ENCODE results near the gene EYS. TPM values are rescaled to one million over a fixed set of nuclear protein-coding genes. Genes with fewer than 3 reads are reported as not detected.

EYS gene
- total RNA-seq, 1 donor from 2014 or later: 0.41 TPM

GRCh38 chr6:64680446-64680845 lies 1026.6 kb downstream of the EYS start:
- DNase-seq (ENCODE audit: extremely low read depth, low read depth, low spot score): no peak

- no peak for DNase-seq (ENCODE audit: extremely low read depth, low read depth, low spot score)
Measured at GRCh38 chr6:64679416-64679815, 1027.6 kb downstream of the EYS start.

GRCh38 chr6:64672651-64673050 lies 1034.4 kb downstream of the EYS start:
- no peak for DNase-seq (ENCODE audit: extremely low read depth, low read depth, low spot score)

GRCh38 chr6:64672131-64672530 lies 1034.9 kb downstream of the EYS start:
- no peak for DNase-seq (ENCODE audit: extremely low read depth, low read depth, low spot score)

- no peak for DNase-seq (ENCODE audit: extremely low read depth, low read depth, low spot score)
Measured at GRCh38 chr6:64665137-64665536, 1041.9 kb downstream of the EYS start.

- no peak for DNase-seq (ENCODE audit: extremely low read depth, low read depth, low spot score)
Measured at GRCh38 chr6:64664480-64664879, 1042.5 kb downstream of the EYS start.

- DNase-seq (ENCODE audit: extremely low read depth, low read depth, low spot score): no peak
Measured at GRCh38 chr6:64644024-64644423, 1063.0 kb downstream of the EYS start.

GRCh38 chr6:64630901-64631300 lies 1076.1 kb downstream of the EYS start:
- DNase-seq (ENCODE audit: extremely low read depth, low read depth, low spot score): no peak

GRCh38 chr6:64622944-64623343 lies 1084.1 kb downstream of the EYS start:
- no peak for DNase-seq (ENCODE audit: extremely low read depth, low read depth, low spot score)

GRCh38 chr6:64602993-64603392 lies 1104.0 kb downstream of the EYS start:
- DNase-seq (ENCODE audit: extremely low read depth, low read depth, low spot score): no peak

GRCh38 chr6:64591676-64592036 lies 1115.4 kb downstream of the EYS start:
- no peak for DNase-seq (ENCODE audit: extremely low read depth, low read depth, low spot score)

- DNase-seq (ENCODE audit: extremely low read depth, low read depth, low spot score): no peak
Measured at GRCh38 chr6:64590965-64591675, 1115.9 kb downstream of the EYS start.

GRCh38 chr6:64589961-64590360 lies 1117.1 kb downstream of the EYS start:
- no peak for DNase-seq (ENCODE audit: extremely low read depth, low read depth, low spot score)

- no peak for DNase-seq (ENCODE audit: extremely low read depth, low read depth, low spot score)
Measured at GRCh38 chr6:64580346-64580745, 1126.7 kb downstream of the EYS start.

GRCh38 chr6:64553249-64553786 lies 1153.7 kb downstream of the EYS start:
- no peak for DNase-seq (ENCODE audit: extremely low read depth, low read depth, low spot score)

- DNase-seq (ENCODE audit: extremely low read depth, low read depth, low spot score): no peak
Measured at GRCh38 chr6:64547594-64548268, 1159.3 kb downstream of the EYS start.

- DNase-seq (ENCODE audit: extremely low read depth, low read depth, low spot score): no peak
Measured at GRCh38 chr6:64539917-64540316, 1167.1 kb downstream of the EYS start.

- no peak for DNase-seq (ENCODE audit: extremely low read depth, low read depth, low spot score)
Measured at GRCh38 chr6:64538722-64539121, 1168.3 kb downstream of the EYS start.

GRCh38 chr6:64527899-64528298 lies 1179.1 kb downstream of the EYS start:
- DNase-seq (ENCODE audit: extremely low read depth, low read depth, low spot score): no peak

- no peak for DNase-seq (ENCODE audit: extremely low read depth, low read depth, low spot score)
Measured at GRCh38 chr6:64522859-64523258, 1184.2 kb downstream of the EYS start.

GRCh38 chr6:64520050-64520449 lies 1187.0 kb downstream of the EYS start:
- peak; percentile 55 for DNase-seq (ENCODE audit: extremely low read depth, low read depth, low spot score)

GRCh38 chr6:64516393-64516792 lies 1190.6 kb downstream of the EYS start:
- DNase-seq (ENCODE audit: extremely low read depth, low read depth, low spot score): no peak

Data from glomerular endothelial cell (primary cell).